ENCODE results near the gene RRP1. TPM values are rescaled to one million over a fixed set of nuclear protein-coding genes. Genes with fewer than 3 reads are reported as not detected.

Gene RRP1
- total and polyA plus RNA-seq, 2 of the 13 experiments (the other 11 are each of a cell fraction or from before 2014, with no cell fraction given) = 20.1 to 35.1 TPM

- TF ChIP-seq ZNF670 (CRISPR knock-in tag; IDR thresholded peaks at IDR 0.05; ENCODE audit: borderline replicate concordance) (peak; percentile 81; the same call in 1 of the 2 replicates), ZFP1 (CRISPR knock-in tag; IDR thresholded peaks at IDR 0.05) (no peak), ZBTB2 (CRISPR knock-in tag; IDR thresholded peaks at IDR 0.05; ENCODE audit: low read depth) (peak; percentile 58; the same call in 1 of the 2 replicates), PCBP2 (optimal IDR thresholded peaks at IDR 0.05; ENCODE audit: low read depth, low read length, poor library complexity, severe bottlenecking) (no peak), HIC2 (CRISPR knock-in tag; IDR thresholded peaks at IDR 0.05; ENCODE audit: low read depth) (no peak), FOSL2 (CRISPR knock-in tag; IDR thresholded peaks at IDR 0.05) (no peak), BCL3 (CRISPR knock-in tag; IDR thresholded peaks at IDR 0.05) (peak; percentile 88; the same call in 1 of the 2 replicates), HDAC2 (CRISPR knock-in tag; IDR thresholded peaks at IDR 0.05) (no peak; the same call in 1 of the 2 replicates), MAZ (IDR thresholded peaks at IDR 0.05; ENCODE audit: borderline replicate concordance, low read depth, low read length) (no peak; the same call in 1 of the 2 replicates), MAZ (CRISPR knock-in tag; IDR thresholded peaks at IDR 0.05; ENCODE audit: low read depth) (peak; percentile 94), ZFP36 (IDR thresholded peaks at IDR 0.05; ENCODE audit: borderline replicate concordance, low read depth, low read length, partially characterized antibody) (no peak), NCOR1 (IDR thresholded peaks at IDR 0.05; ENCODE audit: borderline replicate concordance, low read length) (no peak), HNRNPLL (IDR thresholded peaks at IDR 0.05; ENCODE audit: low read depth, low read length, poor library complexity, severe bottlenecking) (no peak), ZNF597 (CRISPR knock-in tag; IDR thresholded peaks at IDR 0.05) (no peak), ZNF878 (CRISPR knock-in tag; IDR thresholded peaks at IDR 0.05) (0 out of 2 replicates have a peak, but pooled peaks have one; percentile 45), THAP7 (CRISPR knock-in tag; IDR thresholded peaks at IDR 0.05) (0 out of 2 replicates have a peak, but pooled peaks have one; percentile 69), KDM4B (CRISPR knock-in tag; IDR thresholded peaks at IDR 0.05) (no peak), AKAP8 (CRISPR knock-in tag; IDR thresholded peaks at IDR 0.05) (peak; percentile 79; the same call in 1 of the 2 replicates), KAT7 (CRISPR knock-in tag; IDR thresholded peaks at IDR 0.05; ENCODE audit: borderline replicate concordance) (peak; percentile 72; the same call in 1 of the 2 replicates), EP300 (IDR thresholded peaks at IDR 0.05; ENCODE audit: low read depth in 2 of 2, low read length in 2 of 2) (0 out of 4 replicates have a peak, but pooled peaks of 1 of the 2 experiments have one; percentile 6), EP300 (CRISPR knock-in tag; IDR thresholded peaks at IDR 0.05; ENCODE audit: borderline replicate concordance) (peak; percentile 35; the same call in 1 of the 2 replicates), ZMYM4 (CRISPR knock-in tag; IDR thresholded peaks at IDR 0.05) (peak; percentile 89), CEBPB (IDR thresholded peaks at IDR 0.05; ENCODE audit: borderline replicate concordance, low read depth, low read length) (no peak)
These were observed at the start of gene RRP1 (continued) for GRCh38 chr21:43789276-43790009.
